ENCODE data around the gene AGO1. TPM values are rescaled to one million over a fixed set of nuclear protein-coding genes. Genes with fewer than 3 reads are reported as not detected.

The AGO1 gene
- total and polyA plus RNA-seq, 2 of the 8 experiments (the other 6 are each of a cell fraction or from before 2014, with no cell fraction given): 15.1 to 73.7 TPM

DNA sequence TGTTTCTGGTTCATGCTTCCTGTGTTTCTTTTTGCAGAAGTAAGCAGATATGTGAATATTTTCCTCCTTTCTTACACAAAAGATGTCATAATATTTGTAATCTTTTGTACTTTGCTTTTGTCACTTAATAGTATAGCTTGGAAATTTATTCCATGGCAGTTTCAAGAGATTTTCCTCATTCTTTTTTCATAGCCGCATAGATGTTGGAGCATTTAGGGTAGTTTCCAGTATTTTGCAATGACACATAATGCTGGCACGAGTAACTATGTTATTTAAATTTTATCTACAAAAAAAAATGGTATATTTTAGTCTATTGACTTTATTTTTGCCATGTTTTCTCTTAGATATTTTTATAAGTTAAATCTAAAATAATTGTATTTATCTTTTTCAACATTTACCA lies 88.6 kb downstream of the AGO1 start:
- no peak for TF ChIP-seq CBX8 (IDR thresholded peaks at IDR 0.05; ENCODE audit: borderline replicate concordance, low read depth, low read length)
- TF ChIP-seq KDM1A (IDR thresholded peaks at IDR 0.05; ENCODE audit: borderline replicate concordance, low read length): no peak

More for the DNA sequence above, 88.6 kb downstream of the AGO1 start:
- Histone ChIP-seq H3K18ac (ENCODE audit: extremely low read depth, low read length) (no peak overlapping the region), H3K23me2 (ENCODE audit: low read depth, low read length) (no peaks in the 10 kb centered on the region), H2BK5ac (ENCODE audit: low read depth, low read length) (no peak overlapping the region), H3K23ac (ENCODE audit: insufficient read length) (no peak overlapping the region), H2BK15ac (ENCODE audit: low read length) (no peak overlapping the region), H3K4ac (replicated peaks; ENCODE audit: insufficient read length, low read depth, low read length) (no peak overlapping the region), H4K91ac (replicated peaks; ENCODE audit: insufficient read length, low read length) (no peak overlapping the region), H4K20me1 (replicated peaks in 1 of 2; ENCODE audit: control insufficient read depth in 1 of 2, insufficient read depth in 2 of 2, low read length in 2 of 2) (no peaks in the 10 kb centered on the region), H3K14ac (ENCODE audit: insufficient read length) (no peak overlapping the region), H3K4me2 (ENCODE audit: insufficient read depth in 1 of 2, low read depth in 2 of 2, low read length in 2 of 2) (no peak overlapping the region), H4K8ac (ENCODE audit: extremely low read depth, insufficient read depth, low read length) (no peak overlapping the region), H2AK5ac (ENCODE audit: low read depth, low read length) (no peak overlapping the region), H3K27me3 (replicated peaks in 1 of 4; ENCODE audit: control insufficient read depth in 3 of 4, extremely low read depth in 1 of 4, insufficient read depth in 3 of 4, low read length in 3 of 4) (no peaks in the 10 kb centered on the region), H4K5ac (ENCODE audit: insufficient read length, low read depth, low read length) (no peak overlapping the region), H3K79me2 (ENCODE audit: control insufficient read depth in 1 of 2, insufficient read depth in 2 of 2, low read length in 2 of 2) (no peaks in the 10 kb centered on the region), H3K4me3 (ENCODE audit: extremely low read depth in 1 of 4, insufficient read depth in 2 of 4, low read depth in 3 of 4, low read length in 4 of 4) (no peak overlapping the region), H2BK12ac (ENCODE audit: low read depth, low read length) (no peak overlapping the region), H2BK120ac (replicated peaks; ENCODE audit: low read depth, low read length) (no peak overlapping the region), H3K79me1 (ENCODE audit: low read depth, low read length) (no peaks in the 10 kb centered on the region), H2BK20ac (ENCODE audit: low read length) (no peak overlapping the region), H3K27ac (ENCODE audit: low read depth, low read length) (no peak overlapping the region), H2AFZ (ENCODE audit: low read length) (no peak overlapping the region), H3K56ac (replicated peaks; ENCODE audit: insufficient read length, low read depth, low read length) (no peak overlapping the region), H3K9ac (replicated peaks in 1 of 4; ENCODE audit: extremely low read depth in 1 of 4, low read depth in 3 of 4, low read length in 3 of 4) (no peak overlapping the region), H3K4me1 (replicated peaks in 1 of 4; ENCODE audit: control insufficient read depth in 3 of 4, insufficient read depth in 4 of 4, low read length in 3 of 4) (no peaks in the 10 kb centered on the region), H3K9me3 (ENCODE audit: insufficient read depth in 2 of 2, low read depth in 1 of 2, low read length in 1 of 2) (no peaks in the 10 kb centered on the region), H3K36me3 (ENCODE audit: control insufficient read depth in 2 of 4, insufficient read depth in 4 of 4, low read length in 3 of 4) (peaks cover 0 to 12% (median 0%) of the 10 kb centered on the region in 4 experiments; a peak in 3 of 8 replicates)
- ChIA-PET CTCF (ENCODE audit: partially characterized antibody) (no interaction called here), POLR2A (ENCODE audit: partially characterized antibody) (no interaction called here)
- no peak for DNase-seq (ENCODE audit: low read depth in 1 of 2, low spot score in 2 of 2)
- no peak for FAIRE-seq
- 98% methylated on average over 2 of the region's 2 CpGs; no CpG with 5 or more reads in 1 of the 2 experiments for WGBS, 2 experiments (ENCODE audit: extremely low coverage in 1 of 2, insufficient coverage in 1 of 2, insufficient read length in 1 of 2, insufficient replicate concordance in 2 of 2, low coverage in 1 of 2, low lambda C conversion rate in 2 of 2, missing lambda C conversion rate in 1 of 2)
